ENCODE data around the gene TSPEAR.

- no peak for TF ChIP-seq CTCF (IDR thresholded peaks at IDR 0.05)
- TF ChIP-seq EZH2 (IDR thresholded peaks at IDR 0.05; ENCODE audit: borderline replicate concordance, insufficient read depth, low read depth, low read length, poor library complexity, severe bottlenecking) = no peak
Measured at GRCh38 chr21:44517175-44517899, 194.0 kb downstream of the TSPEAR start.

Data from B cell (primary cell).